HuH-7.5 (cell line): ENCODE data around the gene CDC42EP5.
A peak's percentile ranks its signal among the peaks of the same experiment; 100 is the strongest.

Experiments used
- DNase-seq: peaks from one replicate; pipeline ENCODE4 v3.0.0; 2011; ENCODE audit warnings: low spot score

The CDC42EP5 gene

GRCh38 chr19:54425382-54425723 is 47.7 kb downstream of the CDC42EP5 start:
- DNase-seq: no peak

- no peak for DNase-seq
These were observed 48.3 kb downstream of the CDC42EP5 start for GRCh38 chr19:54424660-54425381.

- no peak for DNase-seq
These were observed 48.9 kb downstream of the CDC42EP5 start for GRCh38 chr19:54424201-54424600.

- no peak for DNase-seq
These were observed 51.0 kb downstream of the CDC42EP5 start for GRCh38 chr19:54422136-54422535.

- peak; percentile 27 for DNase-seq
These were observed 51.6 kb downstream of the CDC42EP5 start for GRCh38 chr19:54421521-54421920.

- no peak for DNase-seq
These were observed 52.0 kb downstream of the CDC42EP5 start for GRCh38 chr19:54421169-54421516.

- peak; percentile 40 for DNase-seq
These were observed 52.5 kb downstream of the CDC42EP5 start for GRCh38 chr19:54420383-54421168.

GRCh38 chr19:54420068-54420382 is 53.1 kb downstream of the CDC42EP5 start:
- no peak for DNase-seq

GRCh38 chr19:54418930-54419800 is 53.9 kb downstream of the CDC42EP5 start:
- DNase-seq: peak; percentile 14

GRCh38 chr19:54418030-54418929 is 54.8 kb downstream of the CDC42EP5 start:
- DNase-seq: no peak

GRCh38 chr19:54416695-54417491 is 56.2 kb downstream of the CDC42EP5 start:
- no peak for DNase-seq

- no peak for DNase-seq
These were observed 57.0 kb downstream of the CDC42EP5 start for GRCh38 chr19:54415901-54416673.

GRCh38 chr19:54415208-54415900 is 57.7 kb downstream of the CDC42EP5 start, which contains the start of gene TTYH1:
TTYH1 (plus strand) TSS chr19:54415464; CDS start chr19:54415553, 89 bp downstream.
- DNase-seq: no peak
